Measurements from ENCODE around the gene AFAP1L2. TPM values are rescaled to one million over a fixed set of nuclear protein-coding genes. Genes with fewer than 3 reads are reported as not detected.
A peak's percentile ranks its signal among the peaks of the same experiment; 100 is the strongest.

The AFAP1L2 gene
- total and polyA plus RNA-seq, 7 experiments from 2014 or later, result 0.56 to 3.0 (median 1.5) TPM

DNA sequence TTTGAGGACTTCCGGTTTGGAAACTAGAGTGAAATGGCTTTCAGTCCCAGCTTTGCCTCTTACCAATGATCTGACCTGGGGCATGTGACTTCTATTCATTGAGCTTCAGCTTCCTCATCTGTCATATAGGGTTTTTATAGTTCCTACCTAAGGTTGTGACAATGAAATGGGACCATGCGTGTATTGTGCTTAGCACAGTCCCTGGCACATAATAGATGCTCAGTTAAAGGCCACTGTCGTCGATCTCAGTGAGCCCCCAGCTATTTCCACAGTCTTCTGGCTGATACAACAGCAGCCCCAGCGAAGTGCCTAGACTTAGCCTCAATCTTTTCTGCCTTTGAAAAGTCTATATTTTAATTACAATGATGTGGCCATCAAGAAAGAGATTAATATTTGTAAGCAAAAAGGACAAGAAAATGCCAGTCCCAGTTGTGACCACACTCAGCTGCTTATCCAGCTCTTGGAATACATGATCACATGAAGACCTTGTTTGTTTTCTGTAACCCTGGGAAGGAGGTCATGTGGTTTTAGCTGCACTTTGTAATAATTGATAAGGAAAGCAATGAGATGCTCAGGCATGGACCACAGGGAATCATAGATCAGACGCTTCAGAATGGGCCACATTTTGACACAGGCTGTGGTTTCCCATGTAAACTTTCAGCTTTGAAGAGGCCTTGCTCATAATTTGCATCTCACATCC lies 120.6 kb downstream of the AFAP1L2 start:
- no peak for DNase-seq
- ChIA-PET CTCF (no interaction called here), POLR2A (no interaction called here)
- H3K27ac ChIP-seq (ENCODE audit: low read depth, low read length), result no peak overlapping the region
- H3K36me3 ChIP-seq (ENCODE audit: control insufficient read depth in 2 of 3, insufficient read depth in 3 of 3, low read length in 3 of 3), result no peaks in the 10 kb centered on the region
- H3K27ac Mint-ChIP-seq, result no peak overlapping the region
- H3K4me3 ChIP-seq (ENCODE audit: low read length), result no peak overlapping the region
- H3K27me3 ChIP-seq (ENCODE audit: control insufficient read depth in 2 of 2, insufficient read depth in 2 of 2, low read length in 2 of 2), result no peaks in the 10 kb centered on the region
- H3K9me3 Mint-ChIP-seq, result no peaks in the 10 kb centered on the region
- intact Hi-C loops (cut with micrococcal nuclease), result no loop called here
- H3K27me3 Mint-ChIP-seq, result peaks cover 0 to 2% (median 0%) of the 10 kb centered on the region in 5 donors
- H3K9me3 ChIP-seq (ENCODE audit: control insufficient read depth in 2 of 3, low read length in 3 of 3), result no peaks in the 10 kb centered on the region
- no peak overlapping the region for H3K4me3 Mint-ChIP-seq
- H3K4me1 Mint-ChIP-seq, result peaks cover 0 to 2% (median 0%) of the 10 kb centered on the region in 7 donors
- H3K4me1 ChIP-seq (ENCODE audit: control insufficient read depth in 2 of 2, insufficient read depth in 2 of 2, low read length in 2 of 2), result no peaks in the 10 kb centered on the region
- no peaks in the 10 kb centered on the region for H3K36me3 Mint-ChIP-seq
- ATAC-seq, result no peak

DNA sequence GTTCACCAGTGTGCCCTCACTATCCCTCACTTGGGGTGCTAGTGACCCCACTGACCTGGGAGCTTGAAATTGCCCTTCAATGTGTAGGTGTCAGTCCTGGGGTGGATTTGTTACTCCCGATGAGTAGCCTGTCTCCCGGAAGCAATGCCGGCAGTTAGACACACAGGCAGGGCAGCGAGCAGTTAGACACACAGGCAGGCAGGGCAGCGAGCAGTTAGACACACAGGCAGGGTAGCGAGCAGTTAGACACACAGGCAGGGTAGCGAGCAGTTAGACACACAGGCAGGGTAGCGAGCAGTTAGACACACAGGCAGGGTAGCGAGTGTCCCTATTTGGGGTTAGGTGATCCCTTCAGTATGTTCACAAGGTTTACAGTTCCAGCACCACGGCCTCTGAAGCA lies 121.2 kb downstream of the AFAP1L2 start:
- Mint-ChIP-seq H3K27ac (peak overlapping the region in 1 of 9 donors; percentile 14), H3K36me3 (no peaks in the 10 kb centered on the region), H3K4me1 (no peaks in the 10 kb centered on the region), H3K9me3 (no peaks in the 10 kb centered on the region), H3K4me3 (no peak overlapping the region), H3K27me3 (peaks cover 0 to 8% (median 0%) of the 10 kb centered on the region in 5 donors)
- Histone ChIP-seq H3K36me3 (ENCODE audit: control insufficient read depth in 2 of 3, insufficient read depth in 3 of 3, low read length in 3 of 3) (no peaks in the 10 kb centered on the region), H3K27ac (ENCODE audit: low read depth, low read length) (no peak overlapping the region), H3K4me1 (ENCODE audit: control insufficient read depth in 2 of 2, insufficient read depth in 2 of 2, low read length in 2 of 2) (no peaks in the 10 kb centered on the region), H3K27me3 (ENCODE audit: control insufficient read depth in 2 of 2, insufficient read depth in 2 of 2, low read length in 2 of 2) (no peaks in the 10 kb centered on the region), H3K9me3 (ENCODE audit: control insufficient read depth in 2 of 3, low read length in 3 of 3) (no peaks in the 10 kb centered on the region), H3K4me3 (ENCODE audit: low read length) (no peak overlapping the region)
- CTCF ChIA-PET, result no interaction called here
- ATAC-seq (no peak), DNase-seq (no peak)
- intact Hi-C loops (cut with micrococcal nuclease), result no loop called here
- POLR2A ChIA-PET, result no interaction called here

- Mint-ChIP-seq H3K36me3 (no peaks in the 10 kb centered on the region), H3K4me3 (no peak overlapping the region), H3K9me3 (no peaks in the 10 kb centered on the region), H3K27me3 (peaks cover 0 to 8% (median 2%) of the 10 kb centered on the region in 5 donors), H3K4me1 (no peaks in the 10 kb centered on the region), H3K27ac (no peak overlapping the region)
- Histone ChIP-seq H3K27ac (ENCODE audit: low read depth, low read length) (no peak overlapping the region), H3K36me3 (ENCODE audit: control insufficient read depth in 2 of 3, insufficient read depth in 3 of 3, low read length in 3 of 3) (no peaks in the 10 kb centered on the region), H3K9me3 (ENCODE audit: control insufficient read depth in 2 of 3, low read length in 3 of 3) (no peaks in the 10 kb centered on the region), H3K4me3 (ENCODE audit: low read length) (no peak overlapping the region), H3K27me3 (ENCODE audit: control insufficient read depth in 2 of 2, insufficient read depth in 2 of 2, low read length in 2 of 2) (no peaks in the 10 kb centered on the region), H3K4me1 (ENCODE audit: control insufficient read depth in 2 of 2, insufficient read depth in 2 of 2, low read length in 2 of 2) (no peaks in the 10 kb centered on the region)
- intact Hi-C loops (cut with micrococcal nuclease), result no loop called here
- ATAC-seq, result no peak
- no peak for DNase-seq
- ChIA-PET CTCF (no interaction called here), POLR2A (no interaction called here)
Measured at GRCh38 chr10:114282526-114282925, 121.8 kb downstream of the AFAP1L2 start.

- ChIA-PET POLR2A (no interaction called here), CTCF (no interaction called here)
- H3K9me3 ChIP-seq (ENCODE audit: control insufficient read depth in 2 of 3, low read length in 3 of 3), result no peaks in the 10 kb centered on the region
- H3K27ac Mint-ChIP-seq, result no peak overlapping the region
- no peak overlapping the region for H3K27ac ChIP-seq (ENCODE audit: low read depth, low read length)
- no peaks in the 10 kb centered on the region for H3K27me3 ChIP-seq (ENCODE audit: control insufficient read depth in 2 of 2, insufficient read depth in 2 of 2, low read length in 2 of 2)
- no peak overlapping the region for H3K4me3 ChIP-seq (ENCODE audit: low read length)
- no peak overlapping the region for H3K4me3 Mint-ChIP-seq
- no peaks in the 10 kb centered on the region for H3K4me1 Mint-ChIP-seq
- H3K9me3 Mint-ChIP-seq, result no peaks in the 10 kb centered on the region
- H3K36me3 ChIP-seq (ENCODE audit: control insufficient read depth in 2 of 3, insufficient read depth in 3 of 3, low read length in 3 of 3), result no peaks in the 10 kb centered on the region
- ATAC-seq, result no peak
- DNase-seq, result no peak
- H3K27me3 Mint-ChIP-seq, result peaks cover 0 to 11% (median 5%) of the 10 kb centered on the region in 5 donors
- H3K4me1 ChIP-seq (ENCODE audit: control insufficient read depth in 2 of 2, insufficient read depth in 2 of 2, low read length in 2 of 2), result no peaks in the 10 kb centered on the region
- intact Hi-C loops (cut with micrococcal nuclease), result no loop called here
- H3K36me3 Mint-ChIP-seq, result no peaks in the 10 kb centered on the region
Measured at GRCh38 chr10:114281461-114281860, 122.8 kb downstream of the AFAP1L2 start.

GRCh38 chr10:114281006-114281405 lies 123.3 kb downstream of the AFAP1L2 start:
- H3K4me3 Mint-ChIP-seq, result no peak overlapping the region
- H3K9me3 Mint-ChIP-seq, result no peaks in the 10 kb centered on the region
- no peaks in the 10 kb centered on the region for H3K36me3 Mint-ChIP-seq
- Histone ChIP-seq H3K36me3 (ENCODE audit: control insufficient read depth in 2 of 3, insufficient read depth in 3 of 3, low read length in 3 of 3) (no peaks in the 10 kb centered on the region), H3K27ac (ENCODE audit: low read depth, low read length) (no peak overlapping the region), H3K4me1 (ENCODE audit: control insufficient read depth in 2 of 2, insufficient read depth in 2 of 2, low read length in 2 of 2) (no peaks in the 10 kb centered on the region), H3K4me3 (ENCODE audit: low read length) (no peak overlapping the region), H3K9me3 (ENCODE audit: control insufficient read depth in 2 of 3, low read length in 3 of 3) (no peaks in the 10 kb centered on the region), H3K27me3 (ENCODE audit: control insufficient read depth in 2 of 2, insufficient read depth in 2 of 2, low read length in 2 of 2) (no peaks in the 10 kb centered on the region)
- ChIA-PET CTCF (no interaction called here), POLR2A (no interaction called here)
- intact Hi-C loops (cut with micrococcal nuclease), result no loop called here
- no peak overlapping the region for H3K27ac Mint-ChIP-seq
- H3K4me1 Mint-ChIP-seq, result no peaks in the 10 kb centered on the region
- no peak for DNase-seq
- ATAC-seq, result no peak
- peaks cover 0 to 11% (median 5%) of the 10 kb centered on the region in 5 donors for H3K27me3 Mint-ChIP-seq

DNA sequence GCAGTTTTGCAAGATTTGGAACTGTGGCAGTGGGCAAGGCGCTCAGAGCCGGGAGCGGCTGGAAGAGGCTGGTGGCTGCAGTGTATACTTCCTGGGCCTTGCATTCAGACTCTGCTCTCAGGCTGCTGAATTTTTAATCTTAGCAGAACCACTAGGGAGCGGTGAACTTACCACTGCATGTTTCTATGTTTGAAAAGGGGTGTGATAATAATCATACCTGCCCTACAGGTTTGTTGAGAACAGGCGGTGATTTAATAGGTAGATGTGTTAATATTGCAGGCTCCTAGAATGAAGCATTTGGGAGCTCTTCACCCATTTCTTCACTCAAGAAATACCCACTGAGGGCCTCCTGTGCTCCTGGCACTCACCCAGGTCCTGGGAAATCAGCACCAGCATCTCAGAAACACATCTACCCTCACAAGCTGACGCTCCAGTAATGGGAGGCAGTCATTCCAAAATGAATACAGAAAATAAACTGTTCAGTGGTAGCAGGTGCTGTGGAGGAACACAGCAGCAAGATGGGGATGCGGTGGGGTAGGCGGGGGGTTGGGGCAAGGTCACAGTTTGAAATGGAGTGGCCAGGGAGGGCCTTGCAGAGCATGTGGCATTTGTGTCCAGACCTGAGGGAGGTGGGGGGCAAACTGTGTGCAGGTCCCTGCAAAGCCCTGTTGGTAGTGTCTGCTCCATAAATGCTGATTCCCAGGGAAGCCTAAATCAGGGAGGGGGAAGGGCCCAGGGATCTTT lies 124.2 kb downstream of the AFAP1L2 start:
- no peaks in the 10 kb centered on the region for H3K36me3 ChIP-seq (ENCODE audit: control insufficient read depth in 2 of 3, insufficient read depth in 3 of 3, low read length in 3 of 3)
- intact Hi-C loops (cut with micrococcal nuclease), result no loop called here
- no peak overlapping the region for H3K4me3 ChIP-seq (ENCODE audit: low read length)
- Mint-ChIP-seq H3K27ac (no peak overlapping the region), H3K4me1 (no peaks in the 10 kb centered on the region), H3K27me3 (peaks cover 0 to 11% (median 5%) of the 10 kb centered on the region in 5 donors), H3K4me3 (no peak overlapping the region), H3K36me3 (no peaks in the 10 kb centered on the region), H3K9me3 (no peaks in the 10 kb centered on the region)
- DNase-seq (no peak), ATAC-seq (no peak)
- no peaks in the 10 kb centered on the region for H3K27me3 ChIP-seq (ENCODE audit: control insufficient read depth in 2 of 2, insufficient read depth in 2 of 2, low read length in 2 of 2)
- no peak overlapping the region for H3K27ac ChIP-seq (ENCODE audit: low read depth, low read length)
- CTCF ChIA-PET, result no interaction called here
- no peaks in the 10 kb centered on the region for H3K4me1 ChIP-seq (ENCODE audit: control insufficient read depth in 2 of 2, insufficient read depth in 2 of 2, low read length in 2 of 2)
- POLR2A ChIA-PET, result no interaction called here
- no peaks in the 10 kb centered on the region for H3K9me3 ChIP-seq (ENCODE audit: control insufficient read depth in 2 of 3, low read length in 3 of 3)

DNA sequence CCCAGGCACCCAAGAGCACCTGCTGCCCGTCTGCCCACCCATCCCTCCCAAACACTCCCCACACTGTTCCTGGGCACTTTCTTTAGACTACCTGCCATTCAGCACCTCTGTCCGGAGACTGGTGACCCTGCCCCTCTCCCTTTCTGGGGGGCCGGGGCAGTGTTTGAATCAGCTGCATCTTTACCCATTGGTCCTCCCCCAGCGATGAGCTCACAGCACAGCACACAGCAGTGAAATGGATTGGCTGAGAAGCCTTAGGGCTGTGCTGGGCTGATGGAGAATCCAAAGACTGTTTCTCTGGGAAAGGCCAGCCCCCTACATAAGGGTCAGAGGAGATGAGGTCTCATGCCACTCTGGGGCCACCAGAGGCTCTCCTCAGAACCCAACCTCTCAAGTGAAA lies 125.0 kb downstream of the AFAP1L2 start:
- POLR2A ChIA-PET, result no interaction called here
- Histone ChIP-seq H3K27me3 (ENCODE audit: control insufficient read depth in 2 of 2, insufficient read depth in 2 of 2, low read length in 2 of 2) (no peaks in the 10 kb centered on the region), H3K36me3 (ENCODE audit: control insufficient read depth in 2 of 3, insufficient read depth in 3 of 3, low read length in 3 of 3) (no peaks in the 10 kb centered on the region), H3K9me3 (ENCODE audit: control insufficient read depth in 2 of 3, low read length in 3 of 3) (no peaks in the 10 kb centered on the region), H3K27ac (ENCODE audit: low read depth, low read length) (no peak overlapping the region), H3K4me3 (ENCODE audit: low read length) (no peak overlapping the region), H3K4me1 (ENCODE audit: control insufficient read depth in 2 of 2, insufficient read depth in 2 of 2, low read length in 2 of 2) (no peaks in the 10 kb centered on the region)
- Mint-ChIP-seq H3K27me3 (peaks cover 0 to 16% (median 9%) of the 10 kb centered on the region in 5 donors), H3K9me3 (no peaks in the 10 kb centered on the region), H3K36me3 (no peaks in the 10 kb centered on the region), H3K4me3 (no peak overlapping the region), H3K27ac (no peak overlapping the region), H3K4me1 (no peaks in the 10 kb centered on the region)
- CTCF ChIA-PET, result no interaction called here
- intact Hi-C loops (cut with micrococcal nuclease), result no loop called here
- ATAC-seq (no peak), DNase-seq (no peak)
